HEK293T (cell line): ENCODE results near the gene KIZ.

Experiments used
- ELF4 ChIP-seq: fragments of 450-650 bp; IDR thresholded peaks from 2 replicates; pipeline ENCODE4 v1.6.1; 2017; ENCODE audit warnings: antibody characterized with exemption
- SP1 ChIP-seq: fragments of 450-650 bp; IDR thresholded peaks from 2 replicates; pipeline ENCODE4 v1.6.1; 2017

- no peak for TF ChIP-seq SP1
- no peak for TF ChIP-seq ELF4
Measured at GRCh38 chr20:21224217-21224616, 98.3 kb downstream of the KIZ start.
